Measurements from ENCODE around the gene PKHD1. TPM values are rescaled to one million over a fixed set of nuclear protein-coding genes. Genes with fewer than 3 reads are reported as not detected.

PKHD1 gene
- total RNA-seq, 4 donors from 2014 or later = 0.11 to 0.68 (median 0.42) TPM

DNA sequence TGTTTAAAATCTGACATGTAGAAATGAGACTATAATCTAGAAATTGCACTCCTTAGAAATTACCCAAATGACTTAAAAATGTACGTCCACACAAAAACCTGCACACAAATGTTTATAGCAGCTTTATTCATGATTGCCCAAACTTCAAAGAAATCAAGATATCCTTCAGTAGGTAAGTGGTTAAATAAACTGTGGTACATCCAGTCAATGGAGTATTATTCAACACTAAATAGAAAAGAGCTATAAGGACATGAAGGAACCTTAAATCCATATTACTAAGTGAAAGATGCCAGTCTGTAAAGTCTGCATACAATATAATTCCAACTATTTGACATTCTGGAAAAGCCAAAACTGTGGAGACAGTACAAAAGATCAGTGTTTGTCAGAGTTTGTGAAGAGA, 513.4 kb downstream of the PKHD1 start:
- no peak for DNase-seq (ENCODE audit: low spot score in 2 of 2)
- H3K4me1 ChIP-seq = no peaks in the 10 kb centered on the region
- no peak overlapping the region for H3K4me3 ChIP-seq
- no peaks in the 10 kb centered on the region for H3K27me3 ChIP-seq
- H3K9me3 ChIP-seq = peaks cover 3% of the 10 kb centered on the region
- H3K36me3 ChIP-seq = no peaks in the 10 kb centered on the region
- 95% methylated on average over 1 of the region's 1 CpG for WGBS
- TF ChIP-seq EP300 (IDR thresholded peaks at IDR 0.05) (no peak), CTCF (IDR thresholded peaks at IDR 0.05) (no peak), POLR2A (IDR thresholded peaks at IDR 0.05) (no peak), POLR2AphosphoS5 (IDR thresholded peaks at IDR 0.05) (no peak)
- no peak overlapping the region for H3K27ac ChIP-seq

GRCh38 chr6:51571168-51571567, 516.2 kb downstream of the PKHD1 start:
- WGBS = 94% methylated on average over 1 of the region's 1 CpG
- H3K36me3 ChIP-seq = no peaks in the 10 kb centered on the region
- no peak for DNase-seq (ENCODE audit: low spot score in 2 of 2)
- H3K27me3 ChIP-seq = no peaks in the 10 kb centered on the region
- no peaks in the 10 kb centered on the region for H3K4me1 ChIP-seq
- H3K9me3 ChIP-seq = peaks cover under 1% of the 10 kb centered on the region
- TF ChIP-seq CTCF (IDR thresholded peaks at IDR 0.05) = no peak
- no peak for TF ChIP-seq POLR2A (IDR thresholded peaks at IDR 0.05)
- no peak for TF ChIP-seq POLR2AphosphoS5 (IDR thresholded peaks at IDR 0.05)
- TF ChIP-seq EP300 (IDR thresholded peaks at IDR 0.05) = no peak
- H3K27ac ChIP-seq = no peak overlapping the region
- no peak overlapping the region for H3K4me3 ChIP-seq

DNA sequence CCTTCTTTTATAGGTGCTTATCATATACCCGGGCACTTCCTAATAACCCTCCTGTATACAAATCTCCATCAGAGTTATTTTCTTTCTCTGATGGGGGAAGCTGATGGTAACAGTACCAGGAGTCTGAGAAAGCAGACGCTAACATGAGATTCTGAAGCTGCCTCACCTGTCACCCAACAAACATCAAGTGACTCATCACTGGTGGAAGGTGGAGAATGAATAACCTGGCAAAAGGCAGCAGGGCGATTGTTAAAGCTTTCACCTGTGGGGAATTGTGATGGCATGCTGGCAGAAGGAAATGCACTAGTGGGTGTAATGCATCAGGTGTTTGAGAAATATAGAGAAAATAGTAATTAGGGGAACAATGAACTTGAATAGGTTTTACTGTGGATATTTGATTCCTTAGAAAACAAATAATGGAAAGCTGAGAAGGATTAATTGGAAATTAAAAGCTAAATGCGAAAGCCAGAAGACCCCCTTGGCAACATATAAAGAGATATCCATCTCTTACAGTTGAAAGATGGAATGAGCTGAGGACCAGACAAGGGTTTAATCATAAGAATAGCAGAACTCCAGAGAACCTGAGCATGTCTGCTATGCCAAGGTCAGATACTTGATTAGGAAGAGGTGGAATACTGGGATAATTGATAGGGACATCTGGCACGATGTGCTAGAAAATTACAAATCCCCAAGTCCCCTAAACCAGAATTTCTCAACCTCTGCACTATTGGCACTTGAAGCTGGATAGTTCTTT, 517.1 kb downstream of the PKHD1 start:
- 70% methylated on average over 5 of the region's 5 CpGs for WGBS
- H3K27me3 ChIP-seq = no peaks in the 10 kb centered on the region
- DNase-seq (ENCODE audit: low spot score in 2 of 2) = no peak
- no peaks in the 10 kb centered on the region for H3K36me3 ChIP-seq
- H3K4me1 ChIP-seq = no peaks in the 10 kb centered on the region
- no peak overlapping the region for H3K4me3 ChIP-seq
- no peaks in the 10 kb centered on the region for H3K9me3 ChIP-seq
- H3K27ac ChIP-seq = no peak overlapping the region
- no peak for TF ChIP-seq EP300 (IDR thresholded peaks at IDR 0.05)
- TF ChIP-seq POLR2AphosphoS5 (IDR thresholded peaks at IDR 0.05) = no peak
- no peak for TF ChIP-seq CTCF (IDR thresholded peaks at IDR 0.05)
- TF ChIP-seq POLR2A (IDR thresholded peaks at IDR 0.05) = no peak

- H3K27ac ChIP-seq = no peak overlapping the region
- no peaks in the 10 kb centered on the region for H3K27me3 ChIP-seq
- no peak for TF ChIP-seq POLR2AphosphoS5 (IDR thresholded peaks at IDR 0.05)
- TF ChIP-seq POLR2A (IDR thresholded peaks at IDR 0.05) = no peak
- no peak for TF ChIP-seq CTCF (IDR thresholded peaks at IDR 0.05)
- TF ChIP-seq EP300 (IDR thresholded peaks at IDR 0.05) = no peak
- 100% methylated on average over 1 of the region's 1 CpG for WGBS
- no peak overlapping the region for H3K4me3 ChIP-seq
- no peaks in the 10 kb centered on the region for H3K9me3 ChIP-seq
- no peak for DNase-seq (ENCODE audit: low spot score in 2 of 2)
- no peaks in the 10 kb centered on the region for H3K4me1 ChIP-seq
- H3K36me3 ChIP-seq = no peaks in the 10 kb centered on the region
Measured at GRCh38 chr6:51569594-51569993, 517.8 kb downstream of the PKHD1 start.

DNA sequence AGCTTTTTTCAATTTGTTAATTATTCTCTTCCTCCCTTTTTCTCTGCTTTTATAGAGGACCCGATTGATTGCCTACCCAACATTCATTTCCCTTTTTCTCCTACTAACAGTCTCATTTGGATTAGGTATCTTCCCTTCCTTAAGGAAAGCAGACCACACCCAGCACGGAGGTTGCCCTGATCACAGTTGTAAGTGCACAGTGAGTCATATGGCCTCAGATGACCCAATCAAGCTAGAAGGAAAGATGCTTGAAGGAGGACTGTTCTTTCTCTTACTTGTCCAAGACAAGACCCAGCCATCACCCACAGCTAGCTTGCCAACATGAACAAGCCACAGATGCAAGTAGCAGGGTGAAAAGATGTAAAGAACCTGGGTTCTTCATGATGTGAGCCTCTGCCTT, 518.6 kb downstream of the PKHD1 start:
- Histone ChIP-seq H3K27me3 (no peaks in the 10 kb centered on the region), H3K36me3 (no peaks in the 10 kb centered on the region), H3K9me3 (no peaks in the 10 kb centered on the region), H3K4me3 (no peak overlapping the region), H3K4me1 (no peaks in the 10 kb centered on the region), H3K27ac (no peak overlapping the region)
- no peak for DNase-seq (ENCODE audit: low spot score in 2 of 2)
- 65% methylated on average over 2 of the region's 2 CpGs for WGBS
- no peak for TF ChIP-seq POLR2A (IDR thresholded peaks at IDR 0.05)
- TF ChIP-seq EP300 (IDR thresholded peaks at IDR 0.05) = no peak
- TF ChIP-seq POLR2AphosphoS5 (IDR thresholded peaks at IDR 0.05) = no peak
- TF ChIP-seq CTCF (IDR thresholded peaks at IDR 0.05) = no peak

Data from suprapubic skin (tissue), 4 donors.